ENCODE results near the gene ABCA7.
A peak's percentile ranks its signal among the peaks of the same experiment; 100 is the strongest.

ABCA7 gene, protein sequence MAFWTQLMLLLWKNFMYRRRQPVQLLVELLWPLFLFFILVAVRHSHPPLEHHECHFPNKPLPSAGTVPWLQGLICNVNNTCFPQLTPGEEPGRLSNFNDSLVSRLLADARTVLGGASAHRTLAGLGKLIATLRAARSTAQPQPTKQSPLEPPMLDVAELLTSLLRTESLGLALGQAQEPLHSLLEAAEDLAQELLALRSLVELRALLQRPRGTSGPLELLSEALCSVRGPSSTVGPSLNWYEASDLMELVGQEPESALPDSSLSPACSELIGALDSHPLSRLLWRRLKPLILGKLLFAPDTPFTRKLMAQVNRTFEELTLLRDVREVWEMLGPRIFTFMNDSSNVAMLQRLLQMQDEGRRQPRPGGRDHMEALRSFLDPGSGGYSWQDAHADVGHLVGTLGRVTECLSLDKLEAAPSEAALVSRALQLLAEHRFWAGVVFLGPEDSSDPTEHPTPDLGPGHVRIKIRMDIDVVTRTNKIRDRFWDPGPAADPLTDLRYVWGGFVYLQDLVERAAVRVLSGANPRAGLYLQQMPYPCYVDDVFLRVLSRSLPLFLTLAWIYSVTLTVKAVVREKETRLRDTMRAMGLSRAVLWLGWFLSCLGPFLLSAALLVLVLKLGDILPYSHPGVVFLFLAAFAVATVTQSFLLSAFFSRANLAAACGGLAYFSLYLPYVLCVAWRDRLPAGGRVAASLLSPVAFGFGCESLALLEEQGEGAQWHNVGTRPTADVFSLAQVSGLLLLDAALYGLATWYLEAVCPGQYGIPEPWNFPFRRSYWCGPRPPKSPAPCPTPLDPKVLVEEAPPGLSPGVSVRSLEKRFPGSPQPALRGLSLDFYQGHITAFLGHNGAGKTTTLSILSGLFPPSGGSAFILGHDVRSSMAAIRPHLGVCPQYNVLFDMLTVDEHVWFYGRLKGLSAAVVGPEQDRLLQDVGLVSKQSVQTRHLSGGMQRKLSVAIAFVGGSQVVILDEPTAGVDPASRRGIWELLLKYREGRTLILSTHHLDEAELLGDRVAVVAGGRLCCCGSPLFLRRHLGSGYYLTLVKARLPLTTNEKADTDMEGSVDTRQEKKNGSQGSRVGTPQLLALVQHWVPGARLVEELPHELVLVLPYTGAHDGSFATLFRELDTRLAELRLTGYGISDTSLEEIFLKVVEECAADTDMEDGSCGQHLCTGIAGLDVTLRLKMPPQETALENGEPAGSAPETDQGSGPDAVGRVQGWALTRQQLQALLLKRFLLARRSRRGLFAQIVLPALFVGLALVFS (N-terminal part only)

DNA sequence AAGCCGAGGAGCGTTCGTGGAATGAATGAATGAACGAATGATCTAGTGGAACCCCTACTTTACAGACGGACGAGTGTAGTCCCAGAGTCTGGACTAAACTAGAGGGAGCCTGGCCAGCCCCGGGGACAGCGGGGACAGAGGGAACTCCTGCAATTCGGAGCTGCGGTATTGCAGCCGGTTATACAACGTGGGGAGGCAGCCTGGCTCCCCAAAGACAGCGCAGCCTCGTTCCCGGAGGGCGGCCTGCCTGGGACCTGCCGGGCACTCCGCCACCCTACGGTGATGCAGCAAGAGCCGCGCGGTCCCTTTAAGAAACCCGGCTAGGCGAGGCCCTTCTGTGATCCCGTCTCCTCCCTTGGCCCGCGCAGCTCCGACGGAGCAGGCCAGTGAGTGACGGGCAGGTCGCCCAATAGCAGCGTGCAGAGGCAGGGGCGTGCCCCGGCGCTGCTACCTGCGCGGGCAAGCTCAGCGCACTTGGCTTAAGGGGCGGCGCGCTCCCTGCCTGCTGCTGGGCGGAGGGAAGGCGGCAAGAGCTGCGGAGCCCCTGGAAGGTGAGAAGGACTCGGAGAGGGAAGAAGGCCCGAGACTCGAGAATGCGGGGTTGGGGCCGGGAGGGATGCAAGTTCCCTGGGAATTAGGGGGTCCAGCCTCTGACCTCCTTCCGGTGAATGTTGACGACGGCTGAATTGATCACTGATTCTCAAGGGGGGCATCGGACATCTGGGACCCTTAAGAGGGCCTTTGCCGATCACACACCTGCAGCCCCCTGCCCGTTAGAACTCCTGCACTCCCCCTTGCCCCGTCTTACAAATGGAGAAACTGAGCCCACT lies at the start of gene ABCA7:
Gene ABCA7, plus strand, starts transcription at position 462 of the 830 bp plus-strand sequence. CDS start 1,255 bp downstream, outside the sequence.
- DNase-seq, result peak; percentile 98 to 99

DNA sequence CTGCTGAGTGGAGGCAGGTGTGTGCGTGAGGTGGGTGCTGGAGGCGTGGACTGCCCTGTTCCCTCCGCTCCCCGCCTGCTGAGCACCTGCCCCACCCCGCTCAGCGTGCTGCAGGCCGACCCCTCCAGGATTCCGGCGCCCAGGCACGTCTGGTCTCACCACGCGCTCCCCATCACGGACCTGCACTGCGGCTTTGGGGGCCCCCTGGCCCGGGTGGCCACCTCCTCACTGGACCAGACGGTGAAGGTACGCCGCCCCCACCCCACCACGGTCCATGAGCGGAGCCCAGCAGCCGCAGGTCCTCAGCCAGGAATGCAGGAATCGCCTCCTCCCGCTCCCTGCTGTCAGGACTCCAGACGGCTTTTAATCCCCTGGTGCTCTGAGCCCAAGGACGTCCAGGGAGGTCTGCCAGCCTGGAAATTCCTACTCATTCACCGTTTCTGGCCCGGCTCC lies 49.8 kb upstream of the ABCA7 start:
- DNase-seq, result no peak

DNA sequence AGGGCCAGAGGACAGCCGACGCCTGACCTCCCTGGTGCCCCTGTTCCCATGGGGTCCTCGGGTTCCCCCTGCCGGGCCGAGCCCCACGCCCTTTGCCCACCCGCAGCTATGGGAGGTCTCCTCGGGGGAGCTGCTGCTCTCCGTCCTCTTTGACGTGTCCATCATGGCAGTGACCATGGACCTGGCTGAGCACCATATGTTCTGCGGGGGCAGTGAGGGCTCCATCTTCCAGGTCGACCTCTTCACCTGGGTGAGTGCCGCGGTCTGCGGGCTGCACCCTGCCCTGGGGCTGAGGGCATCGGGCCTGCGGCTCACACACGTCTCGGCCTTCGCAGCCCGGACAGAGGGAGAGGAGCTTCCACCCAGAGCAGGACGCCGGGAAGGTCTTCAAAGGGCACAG lies 49.2 kb upstream of the ABCA7 start:
- no peak for DNase-seq

DNA sequence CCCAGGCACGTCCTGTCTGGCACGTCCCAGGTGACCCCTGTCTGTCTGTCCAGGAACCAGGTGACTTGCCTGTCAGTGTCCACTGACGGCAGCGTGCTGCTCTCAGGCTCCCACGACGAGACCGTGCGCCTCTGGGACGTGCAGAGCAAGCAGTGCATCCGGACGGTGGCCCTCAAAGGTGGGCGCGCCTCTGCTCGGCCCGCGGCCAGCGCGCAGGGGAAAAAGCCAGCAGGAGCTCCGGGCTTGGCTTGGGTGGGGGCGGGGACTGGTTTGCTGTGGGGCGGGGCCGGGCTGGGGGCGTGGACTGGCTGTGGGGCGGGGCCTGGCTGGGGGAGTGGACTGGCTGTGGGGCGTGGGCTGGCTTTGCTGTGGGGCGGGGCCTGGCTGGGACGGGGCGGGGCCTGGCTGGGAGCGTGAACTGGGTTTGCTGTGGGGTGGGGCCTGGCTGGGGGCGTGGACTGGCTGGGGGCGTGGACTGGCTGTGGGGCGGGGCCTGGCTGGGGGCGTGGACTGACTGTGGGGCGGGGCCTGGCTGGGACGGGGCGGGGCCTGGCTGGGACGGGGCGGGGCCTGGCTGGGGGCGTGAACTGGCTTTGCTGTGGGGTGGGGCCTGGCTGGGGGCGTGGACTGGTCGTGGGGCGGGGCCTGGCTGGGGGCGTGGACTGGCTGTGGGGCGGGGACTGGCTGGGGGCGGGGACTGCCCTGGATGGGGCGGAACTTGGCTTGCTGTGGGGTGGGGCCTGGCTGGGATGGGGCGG lies 48.6 kb upstream of the ABCA7 start:
- DNase-seq, result peak; percentile 54 to 56

DNA sequence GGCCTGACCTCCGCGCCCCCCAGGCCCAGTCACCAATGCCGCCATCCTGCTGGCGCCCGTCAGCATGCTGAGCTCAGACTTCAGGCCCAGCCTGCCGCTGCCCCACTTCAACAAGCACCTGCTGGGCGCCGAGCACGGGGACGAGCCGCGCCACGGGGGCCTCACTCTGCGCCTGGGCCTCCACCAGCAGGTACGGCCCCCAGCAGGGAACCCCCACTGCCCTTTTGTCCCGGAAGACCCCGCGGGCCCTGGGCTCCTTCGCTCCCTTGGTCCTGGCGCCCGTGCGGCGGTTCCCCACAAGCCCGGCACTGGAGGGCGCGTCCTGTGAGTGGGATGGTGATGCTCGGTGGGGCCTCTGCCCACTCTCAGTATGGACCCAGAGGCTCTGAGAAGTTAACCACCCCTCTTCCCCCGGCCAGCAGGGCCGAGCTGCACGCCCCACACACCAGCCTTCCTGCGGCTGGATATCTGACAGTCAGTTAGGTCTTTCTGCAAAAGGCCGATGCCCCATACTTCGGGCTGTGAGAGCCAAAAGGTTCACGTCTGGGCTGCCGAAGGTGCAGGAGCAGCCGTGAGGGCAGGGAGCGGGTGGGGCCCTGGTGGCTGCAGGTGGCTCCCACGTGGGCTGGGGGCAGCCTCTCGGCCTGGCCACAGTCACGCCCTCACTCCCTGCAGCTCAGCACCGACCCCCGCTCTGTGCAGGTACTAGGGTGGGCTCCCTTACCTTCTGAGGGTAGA lies 47.8 kb upstream of the ABCA7 start:
- no peak for DNase-seq

DNA sequence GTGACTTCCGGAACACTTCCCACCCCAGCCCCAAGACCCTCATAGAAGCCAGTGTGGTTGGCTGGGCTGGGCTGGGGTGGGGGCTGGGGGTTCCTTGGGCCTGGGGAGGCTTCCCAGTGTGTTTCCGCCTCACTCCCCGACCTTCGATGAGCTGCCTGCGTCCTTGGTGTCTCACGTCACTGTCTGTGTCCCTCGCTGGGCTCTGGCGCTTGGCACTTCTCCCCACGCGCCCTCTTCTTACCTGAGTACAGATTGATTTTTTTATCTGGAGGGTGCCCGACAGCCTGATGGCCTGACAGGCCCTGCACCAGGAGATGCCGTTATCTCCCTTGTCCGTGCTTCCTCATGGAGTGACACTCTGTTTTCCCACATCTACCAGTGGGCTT lies 47.2 kb upstream of the ABCA7 start:
- no peak for DNase-seq

DNA sequence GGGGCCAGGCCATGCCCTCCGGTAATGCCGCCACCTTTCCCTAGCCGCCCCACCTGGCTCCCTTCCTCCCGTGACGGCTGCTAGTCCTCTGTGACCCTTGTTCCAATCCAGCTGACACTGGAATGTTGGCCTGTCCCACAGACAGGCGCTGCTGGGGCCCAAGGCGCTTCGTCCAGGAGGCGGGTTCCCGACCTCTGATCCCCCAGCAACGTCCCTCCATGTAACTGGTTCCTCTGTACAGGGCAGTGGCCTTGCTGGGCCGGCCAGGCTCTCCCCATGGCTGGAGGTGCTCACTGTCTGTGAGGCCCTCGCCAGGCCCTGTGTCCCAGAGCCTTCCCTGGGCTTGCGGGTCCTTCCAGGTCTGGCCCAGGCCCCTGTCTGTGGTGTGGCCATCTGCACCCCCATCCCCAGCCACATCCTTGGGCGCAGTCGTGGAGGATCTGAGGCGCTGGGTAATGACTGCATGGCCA lies 46.5 kb upstream of the ABCA7 start:
- DNase-seq, result no peak

DNA sequence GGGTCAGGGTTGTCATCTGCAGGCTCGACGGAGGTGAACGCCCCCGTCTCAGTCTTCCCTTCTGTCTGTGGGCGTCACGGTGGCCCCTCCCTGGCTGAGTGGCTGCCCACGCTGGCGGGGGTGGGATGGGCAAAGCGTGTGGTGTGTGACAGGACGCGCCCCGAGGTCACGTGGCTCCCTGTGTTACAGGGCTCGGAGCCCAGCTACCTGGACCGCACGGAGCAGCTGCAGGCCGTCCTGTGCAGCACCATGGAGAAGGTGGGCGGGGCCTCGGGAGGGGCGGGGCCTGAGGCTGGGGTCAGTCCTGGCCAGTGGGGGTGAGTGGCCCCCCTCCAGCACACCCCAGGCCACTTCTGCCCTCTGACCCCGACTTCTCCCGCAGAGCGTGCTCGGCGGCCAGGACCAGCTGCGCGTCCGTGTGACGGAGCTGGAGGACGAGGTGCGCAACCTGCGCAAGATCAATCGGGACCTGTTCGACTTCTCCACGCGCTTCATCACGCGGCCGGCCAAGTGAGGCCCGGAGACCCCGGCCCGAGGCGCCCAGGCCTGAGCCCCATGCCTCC lies 46.0 kb upstream of the ABCA7 start:
- no peak for DNase-seq

DNA sequence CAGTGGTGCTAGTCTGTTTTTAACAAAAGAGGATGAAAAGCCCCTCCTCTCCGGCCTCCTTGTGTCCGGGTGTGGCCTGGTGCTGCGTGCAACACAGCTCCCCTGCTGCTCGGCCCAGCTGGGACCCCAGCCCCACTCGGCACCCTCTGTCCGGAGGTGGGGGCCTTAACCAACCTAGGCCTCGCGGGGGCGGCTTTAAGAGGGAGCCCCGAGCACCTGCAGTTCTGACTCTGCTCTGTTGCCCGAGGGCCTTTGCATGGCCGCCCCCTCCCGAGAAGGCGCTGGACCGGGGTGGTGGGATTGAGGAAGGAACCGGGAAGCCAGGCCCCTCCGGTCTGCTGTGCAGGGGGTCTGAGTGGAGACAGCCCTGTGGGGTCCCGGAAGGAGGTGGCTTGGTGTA lies 45.4 kb upstream of the ABCA7 start:
- no peak for DNase-seq

DNA sequence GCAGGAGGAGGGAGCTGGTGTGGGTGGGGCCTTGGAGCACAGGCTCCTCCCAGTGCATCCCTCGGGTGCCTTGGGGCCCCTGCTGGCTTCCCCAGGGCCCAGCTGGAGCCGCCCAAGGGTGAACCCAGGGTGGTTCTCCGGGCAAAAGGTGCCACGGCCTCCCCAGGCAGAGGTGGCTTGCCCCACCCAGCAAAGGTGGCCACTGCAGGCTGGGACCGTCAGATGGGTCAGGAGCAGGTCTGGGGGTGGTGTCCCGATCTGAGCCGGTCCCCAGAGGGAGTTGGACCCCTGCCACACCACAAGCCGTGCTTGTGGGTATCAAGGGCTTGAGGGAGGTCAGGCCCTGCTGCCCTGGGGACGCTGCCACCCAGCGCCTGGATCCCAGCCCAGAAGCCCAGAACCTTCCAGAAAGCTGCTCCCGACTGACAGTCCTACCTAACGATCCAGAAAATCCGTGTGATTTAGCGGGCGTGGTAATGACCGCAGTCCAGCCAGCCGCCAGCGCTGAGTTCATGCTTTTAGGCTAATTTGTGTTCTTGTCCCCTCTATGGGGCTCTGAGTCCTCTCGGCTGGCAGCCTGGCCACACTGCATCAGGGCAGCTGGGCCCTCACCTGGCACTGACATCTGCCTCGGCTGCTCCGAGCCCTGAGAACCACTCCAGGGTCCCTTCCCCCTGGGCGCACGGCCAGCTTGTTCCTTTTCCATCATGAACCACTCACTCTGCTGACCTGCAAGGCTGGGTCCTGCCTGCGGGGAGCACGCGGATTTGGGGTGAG lies 44.7 kb upstream of the ABCA7 start:
- no peak for DNase-seq

DNA sequence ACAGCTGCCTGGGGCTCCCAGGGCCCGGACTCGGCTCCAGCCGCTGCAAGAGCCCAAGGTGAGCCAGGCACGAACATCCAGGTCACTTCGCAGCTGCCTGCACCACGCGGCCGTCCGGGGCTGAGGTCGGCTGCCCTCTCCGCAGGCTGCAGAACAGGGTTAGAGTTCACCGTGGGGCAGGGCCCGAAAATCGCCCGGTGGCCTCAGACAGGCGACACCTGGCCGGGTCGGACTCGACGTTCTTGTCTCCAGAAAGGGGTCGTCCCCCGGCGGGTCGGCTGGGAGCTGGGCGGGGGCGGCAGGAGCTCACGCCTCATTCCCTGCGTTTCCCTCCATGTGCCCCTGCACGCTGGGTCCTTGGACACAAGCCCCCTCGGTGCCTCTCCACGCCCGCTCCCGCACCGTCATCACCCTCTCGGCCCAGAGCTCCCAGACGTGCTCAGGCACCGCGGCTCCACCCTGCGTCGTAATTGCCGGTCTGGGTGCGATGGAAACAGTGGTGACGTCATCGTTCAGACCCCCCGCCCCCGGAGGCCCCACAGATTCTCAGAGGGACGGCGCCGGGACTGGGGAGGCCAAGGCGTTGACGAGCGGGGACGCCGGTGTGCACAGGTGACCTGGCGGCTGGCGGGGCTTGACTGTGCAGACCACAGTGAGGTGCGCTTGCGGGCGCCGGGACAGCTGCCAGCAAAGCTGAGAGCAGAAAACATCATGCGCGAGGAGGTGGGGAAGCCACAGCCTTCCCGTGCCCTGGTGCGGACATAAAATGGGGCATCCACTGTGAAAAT lies 43.7 kb upstream of the ABCA7 start:
- DNase-seq, result peak; percentile 84 to 89

DNA sequence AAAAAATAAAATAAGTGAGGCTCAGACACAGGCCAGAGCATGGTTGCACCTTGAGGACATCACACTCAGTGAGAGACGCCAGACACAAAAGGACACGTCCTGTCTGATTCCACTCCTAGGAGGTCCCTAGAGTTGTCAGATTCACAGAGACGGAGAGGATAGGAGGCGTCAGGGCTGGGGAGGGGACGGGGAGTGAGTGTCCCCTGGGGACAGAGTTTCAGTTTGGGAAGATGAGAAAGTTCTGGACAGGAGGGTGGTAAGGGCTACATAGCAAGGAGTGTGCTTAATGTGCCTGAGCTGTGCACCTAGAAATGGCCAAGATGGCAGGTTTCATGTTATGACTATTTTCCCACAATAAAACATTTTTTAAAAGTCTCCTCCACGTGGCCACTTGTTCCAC lies 41.8 kb upstream of the ABCA7 start:
- DNase-seq, result no peak

DNA sequence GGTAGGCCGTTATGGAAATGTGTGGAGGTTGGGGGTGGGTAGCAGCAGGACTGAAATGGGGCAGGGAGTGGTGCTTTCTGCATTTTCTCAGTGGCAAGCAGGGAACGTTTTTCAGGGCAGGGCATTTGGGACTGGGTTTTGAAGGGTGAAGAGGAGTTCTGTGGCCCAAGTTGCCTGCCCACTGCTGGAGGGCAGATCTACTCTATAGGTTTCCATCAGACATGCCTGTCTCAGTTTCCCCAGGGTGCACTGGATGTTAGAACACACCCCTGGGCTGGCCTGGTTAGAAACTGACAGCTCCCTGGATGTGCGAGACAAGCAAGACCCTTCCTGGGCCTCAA lies 40.6 kb upstream of the ABCA7 start:
- no peak for DNase-seq

DNA sequence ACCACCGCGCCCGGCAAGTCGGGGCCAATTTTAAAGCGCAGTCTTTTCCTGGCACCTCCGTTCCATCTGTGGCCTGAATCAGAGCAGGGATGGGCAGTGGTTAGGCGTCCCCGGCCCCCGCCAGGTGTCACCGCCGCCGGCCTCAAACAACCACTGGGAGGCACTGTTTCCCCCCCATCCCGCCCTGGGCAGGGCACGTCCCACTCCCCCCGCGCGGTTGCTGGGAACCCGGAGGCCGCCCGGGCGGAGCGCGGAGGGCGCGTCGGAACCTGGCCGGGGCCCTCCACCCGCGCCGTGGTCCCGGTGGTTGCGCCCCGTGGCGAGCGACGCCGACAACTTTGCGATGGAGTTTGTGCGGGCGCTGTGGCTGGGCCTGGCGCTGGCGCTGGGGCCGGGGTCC lies 39.8 kb upstream of the ABCA7 start, which contains the start of gene GRIN3B:
Gene GRIN3B, plus strand, starts transcription at position 325 of the 400 bp plus-strand sequence. Its CDS starts 19 bp downstream, at position 344.
- peak; percentile 63 to 73 for DNase-seq

DNA sequence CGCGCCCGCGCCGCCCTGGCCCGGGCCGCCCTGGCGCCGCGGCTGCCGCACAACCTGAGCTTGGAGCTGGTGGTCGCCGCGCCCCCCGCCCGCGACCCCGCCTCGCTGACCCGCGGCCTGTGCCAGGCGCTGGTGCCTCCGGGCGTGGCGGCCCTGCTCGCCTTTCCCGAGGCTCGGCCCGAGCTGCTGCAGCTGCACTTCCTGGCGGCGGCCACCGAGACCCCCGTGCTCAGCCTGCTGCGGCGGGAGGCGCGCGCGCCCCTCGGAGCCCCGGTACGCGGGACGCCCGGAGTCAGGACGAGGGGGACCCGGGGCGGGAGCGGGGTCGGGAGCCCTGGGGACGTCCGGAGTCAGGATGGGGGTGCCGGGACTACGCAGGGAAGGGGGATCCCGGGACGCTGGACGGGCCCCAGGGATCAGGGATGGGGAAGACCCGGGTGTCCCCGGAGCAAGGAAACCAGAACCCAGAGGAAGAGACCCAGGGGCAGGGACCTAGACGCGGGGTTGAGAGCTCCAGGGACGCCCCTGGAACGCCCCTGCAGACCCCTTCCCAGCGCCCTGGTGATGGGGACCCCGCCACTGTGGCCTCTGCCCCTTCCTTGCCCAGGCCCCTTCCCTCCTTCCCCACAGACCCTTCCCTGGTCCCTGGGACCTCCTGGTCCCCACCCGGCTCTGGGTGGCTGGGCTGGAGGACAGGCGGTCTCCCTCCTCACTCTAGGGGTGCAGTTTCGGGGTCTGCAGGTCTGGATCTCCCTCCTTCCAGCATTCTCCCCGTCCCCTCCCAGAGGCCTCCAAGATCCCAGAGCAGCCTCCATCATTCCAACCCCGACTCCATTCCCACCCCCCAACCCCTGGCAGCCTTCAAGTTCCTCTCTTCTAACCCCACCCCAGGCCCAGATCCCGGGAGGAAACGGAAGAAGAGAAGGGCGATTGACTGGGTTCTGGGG lies 39.0 kb upstream of the ABCA7 start:
- no peak for DNase-seq

DNA sequence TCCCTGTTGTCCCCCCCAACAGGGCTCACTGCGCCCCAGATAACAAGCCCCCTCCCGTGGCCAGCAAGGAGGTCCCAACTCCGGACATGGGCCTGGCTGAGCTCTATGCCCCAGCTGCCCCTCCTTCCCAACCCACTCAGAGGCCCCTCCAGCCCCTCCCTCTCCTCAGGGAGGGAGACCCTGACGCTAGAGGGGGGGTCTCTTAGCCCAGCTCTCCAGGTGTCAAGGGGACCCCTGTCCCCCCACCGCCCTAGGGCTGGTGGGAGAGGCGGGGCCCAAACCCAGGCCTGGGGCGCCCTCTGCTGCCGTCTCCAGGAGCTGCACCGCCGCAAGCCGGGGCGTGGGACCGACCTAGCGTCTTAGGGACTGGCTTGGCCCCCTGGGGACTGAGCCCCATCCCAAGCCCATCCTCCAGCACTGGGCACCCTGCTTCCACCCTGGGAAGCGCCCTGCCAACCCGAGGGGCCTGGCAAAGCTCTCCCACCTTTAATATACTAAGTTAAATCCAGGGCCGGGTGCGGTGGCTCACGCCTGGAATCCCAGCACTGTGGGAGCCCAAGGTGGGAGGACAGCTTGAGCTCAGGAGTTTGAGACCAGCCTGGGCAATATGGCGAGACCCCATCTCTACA lies 38.3 kb upstream of the ABCA7 start:
- peak; percentile 64 to 73 for DNase-seq

DNA sequence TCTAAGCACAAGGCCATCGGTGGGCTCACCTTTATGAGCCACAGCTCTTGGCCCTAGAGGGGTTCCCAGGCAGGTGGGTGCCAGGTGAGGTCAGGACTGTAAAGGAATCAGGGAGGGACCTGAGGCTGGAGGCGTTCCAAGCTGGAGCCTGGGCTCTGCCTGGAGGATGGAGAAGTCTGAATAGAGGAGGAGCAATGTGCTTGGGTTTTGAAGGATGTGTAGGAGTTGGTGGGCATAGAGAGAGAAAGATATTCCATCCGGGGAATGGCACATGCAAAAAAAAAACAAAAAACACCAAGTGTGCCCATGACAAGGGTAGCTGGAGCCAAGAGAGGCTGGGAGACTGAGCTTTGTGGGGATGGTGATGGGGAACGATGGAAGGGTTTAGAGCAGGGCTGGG lies 37.3 kb upstream of the ABCA7 start:
- DNase-seq, result no peak
